HG02759 (cell line): ENCODE data around the gene ZBTB4.

Experiments used
- ATAC-seq: cut with Tn5 transposase; IDR thresholded peaks from one replicate; pipeline ENCODE4 v1.9.1; 2021; ENCODE audit warnings: mild to moderate bottlenecking, moderate library complexity; ENCODE audit not compliant: unreplicated experiment

ZBTB4 gene

DNA sequence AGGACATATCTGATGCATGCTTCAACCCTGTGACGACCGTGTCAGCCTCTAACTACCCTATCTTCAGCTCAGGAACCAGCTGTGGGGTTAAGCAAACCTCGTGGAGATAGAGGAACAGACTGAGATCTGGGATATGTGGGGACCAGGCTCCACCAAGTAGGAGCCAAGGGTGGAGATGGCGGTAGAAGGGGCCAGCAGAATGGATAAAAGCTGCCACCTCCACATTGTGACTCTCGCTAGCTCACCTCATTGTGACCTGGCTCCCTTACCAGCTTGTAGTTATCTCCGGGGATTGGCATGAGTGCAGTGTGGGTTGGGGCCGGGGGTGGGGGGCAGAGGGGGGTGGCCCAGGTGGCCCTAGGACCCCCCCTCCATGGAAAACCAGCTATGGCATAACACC, 54.1 kb downstream of the ZBTB4 start, which contains the start of gene SPEM2:
Gene SPEM2 (plus strand): TSS at position 301 of the 400 bp plus-strand sequence. CDS start 73 bp downstream, at position 374.
- ATAC-seq = no peak

DNA sequence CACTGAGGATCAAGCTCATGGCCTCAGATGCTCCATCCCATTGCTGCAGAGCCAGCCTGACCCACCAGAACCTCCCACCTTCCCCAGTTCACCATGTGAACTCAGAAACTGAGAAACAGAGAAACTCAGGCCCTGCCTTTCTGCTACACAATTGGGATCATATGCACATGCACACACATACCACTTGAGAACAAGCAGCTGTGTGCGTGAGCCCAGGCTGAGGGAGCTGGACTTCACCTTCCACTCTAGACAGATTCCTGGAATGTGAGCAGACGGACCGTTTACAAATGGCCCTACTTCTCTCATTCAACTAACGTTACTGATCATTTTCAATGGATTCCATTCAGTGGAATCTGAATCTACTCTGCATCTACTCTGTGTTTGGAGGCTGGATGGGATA, 55.8 kb downstream of the ZBTB4 start:
- ATAC-seq = no peak

DNA sequence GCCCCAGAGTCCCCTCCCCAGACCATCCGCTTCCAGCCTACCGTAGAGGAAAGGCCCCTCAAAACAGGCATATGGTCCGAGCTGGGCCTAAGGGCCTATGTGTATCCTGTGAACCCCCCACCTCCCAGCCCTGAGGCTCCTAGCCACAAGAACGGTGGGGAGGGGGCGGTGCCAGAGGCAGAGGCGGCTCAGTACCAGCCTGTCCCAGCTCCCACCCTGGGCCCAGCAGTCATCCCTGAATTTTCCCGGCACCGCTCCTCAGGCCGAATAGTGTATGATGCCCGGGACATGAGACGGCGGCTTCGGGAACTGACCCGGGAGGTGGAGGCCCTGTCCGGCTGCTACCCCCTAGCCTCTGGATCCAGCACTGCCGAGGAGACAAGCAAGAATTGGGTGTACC, 58.2 kb downstream of the ZBTB4 start:
- no peak for ATAC-seq

DNA sequence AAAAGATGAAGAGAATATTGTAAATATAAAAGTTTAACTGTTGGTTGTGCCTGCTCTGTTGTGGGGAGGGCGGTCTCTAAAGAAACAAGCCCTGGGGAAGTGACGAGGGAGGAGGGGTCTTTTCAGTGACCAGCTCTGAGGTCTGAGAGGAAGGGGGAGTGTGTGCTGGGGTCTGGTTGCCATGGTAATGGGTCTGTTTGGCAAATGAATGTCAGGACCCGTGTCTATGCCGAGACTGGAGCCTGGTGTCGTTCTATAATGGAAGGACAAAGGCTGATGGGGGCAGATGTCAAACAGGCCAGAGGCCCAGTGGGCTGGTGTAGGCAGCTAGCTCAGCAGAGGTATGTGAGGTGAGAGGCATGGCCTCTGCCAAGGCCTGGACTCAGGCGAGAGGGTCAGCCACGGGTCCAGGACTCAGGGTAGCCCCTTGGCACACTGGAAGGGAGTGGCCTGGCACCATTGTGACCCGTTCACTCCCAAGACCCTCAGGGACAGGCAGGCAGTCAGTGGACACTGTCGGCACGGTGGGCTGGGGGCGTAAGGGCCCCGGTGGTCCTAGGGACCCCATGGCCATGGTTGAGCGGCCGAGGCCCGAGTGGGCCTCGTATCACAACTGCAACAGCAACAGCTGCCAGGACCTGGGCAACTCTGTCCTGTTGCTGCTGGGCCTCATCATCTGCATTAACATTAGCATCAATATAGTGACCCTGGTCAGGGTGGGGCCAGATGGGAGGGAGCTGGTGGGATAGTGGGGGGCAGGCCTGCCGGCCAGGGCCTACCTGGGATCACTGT, 59.4 kb downstream of the ZBTB4 start, which contains the start of gene SPEM1:
Gene SPEM1 (plus strand): TSS at position 506 of the 792 bp plus-strand sequence. CDS start 61 bp downstream, at position 567.
- no peak for ATAC-seq

DNA sequence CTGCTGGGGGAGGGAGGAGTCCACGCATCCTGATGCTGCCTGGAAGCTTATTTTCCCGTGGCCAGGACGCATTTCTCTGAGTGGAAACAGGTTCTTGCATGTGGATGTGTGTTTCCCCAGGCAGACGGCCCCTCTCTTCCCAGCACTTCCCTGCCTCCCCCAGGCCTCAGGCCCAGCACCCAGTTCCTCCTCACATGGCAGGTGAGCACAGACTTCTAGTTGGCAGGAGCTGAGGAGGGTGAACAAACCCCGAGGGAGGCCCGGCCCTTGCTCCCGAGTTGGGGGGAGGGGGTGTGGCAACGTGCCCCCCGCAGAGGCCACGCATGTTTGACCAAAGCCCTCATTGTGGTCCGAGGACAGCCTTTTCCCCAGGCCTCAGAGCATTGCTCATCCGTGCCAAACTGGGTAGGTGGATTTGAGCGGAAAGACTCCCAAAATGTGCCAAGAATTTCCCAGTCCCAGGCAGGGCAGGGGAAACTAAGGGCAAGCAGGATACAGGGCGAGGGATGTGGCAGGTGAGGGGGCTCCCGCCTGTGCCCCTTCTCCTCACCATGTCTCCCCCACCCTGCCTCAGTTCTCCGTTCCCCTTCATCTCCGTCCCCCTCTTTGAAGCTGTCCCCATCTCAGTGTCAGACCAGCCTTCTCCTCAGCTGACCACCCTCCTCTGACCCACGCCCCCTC, 60.8 kb downstream of the ZBTB4 start:
- ATAC-seq = no peak

DNA sequence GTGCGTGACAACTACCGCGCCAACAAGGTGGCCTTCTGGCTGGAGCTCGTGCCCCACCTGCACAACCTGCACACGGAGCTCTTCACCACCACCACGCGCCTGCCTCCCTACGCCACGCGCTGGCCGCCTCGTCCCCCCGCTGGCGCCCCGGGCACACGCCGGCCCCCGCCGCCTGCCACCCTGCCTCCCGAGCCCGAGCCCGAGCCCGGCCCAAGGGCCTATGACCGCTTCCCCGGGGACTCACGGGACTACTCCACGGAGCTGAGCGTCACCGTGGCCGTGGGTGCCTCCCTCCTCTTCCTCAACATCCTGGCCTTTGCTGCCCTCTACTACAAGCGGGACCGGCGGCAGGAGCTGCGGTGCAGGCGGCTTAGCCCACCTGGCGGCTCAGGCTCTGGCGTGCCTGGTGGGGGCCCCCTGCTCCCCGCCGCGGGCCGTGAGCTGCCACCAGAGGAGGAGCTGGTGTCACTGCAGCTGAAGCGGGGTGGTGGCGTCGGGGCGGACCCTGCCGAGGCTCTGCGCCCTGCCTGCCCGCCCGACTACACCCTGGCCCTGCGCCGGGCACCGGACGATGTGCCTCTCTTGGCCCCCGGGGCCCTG, 62.3 kb downstream of the ZBTB4 start:
- ATAC-seq = no peak

DNA sequence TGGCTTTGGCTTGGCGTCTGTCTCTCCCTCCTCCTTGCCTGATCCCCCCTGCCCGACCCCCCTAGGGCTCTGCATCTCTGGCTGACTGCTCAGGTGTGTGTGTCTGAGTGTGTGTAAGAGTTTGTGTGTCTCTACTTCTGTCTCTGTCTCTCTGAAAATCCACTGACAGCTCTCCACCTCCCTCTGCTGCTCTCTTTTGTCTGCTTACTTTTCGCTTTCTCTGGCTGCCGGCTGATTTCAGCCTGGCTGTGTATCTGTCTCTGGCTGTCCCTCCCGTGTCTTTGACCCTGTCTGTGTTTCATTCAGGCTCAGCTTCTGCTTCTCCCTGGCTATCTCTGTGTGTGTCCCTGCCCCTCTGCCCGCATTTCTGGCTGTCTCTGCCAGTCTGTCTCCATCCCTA, 63.1 kb downstream of the ZBTB4 start:
- no peak for ATAC-seq

DNA sequence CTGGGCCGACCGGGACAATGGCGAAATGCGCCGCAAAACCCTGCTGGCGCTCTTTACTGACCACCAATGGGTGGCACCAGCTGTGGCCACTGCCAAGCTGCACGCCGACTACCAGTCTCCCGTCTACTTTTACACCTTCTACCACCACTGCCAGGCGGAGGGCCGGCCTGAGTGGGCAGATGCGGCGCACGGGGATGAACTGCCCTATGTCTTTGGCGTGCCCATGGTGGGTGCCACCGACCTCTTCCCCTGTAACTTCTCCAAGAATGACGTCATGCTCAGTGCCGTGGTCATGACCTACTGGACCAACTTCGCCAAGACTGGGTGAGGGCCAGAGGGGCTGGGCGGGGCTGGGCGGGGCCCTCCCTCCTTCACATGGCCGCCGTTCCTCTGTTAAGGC, 63.6 kb downstream of the ZBTB4 start:
- ATAC-seq = no peak

DNA sequence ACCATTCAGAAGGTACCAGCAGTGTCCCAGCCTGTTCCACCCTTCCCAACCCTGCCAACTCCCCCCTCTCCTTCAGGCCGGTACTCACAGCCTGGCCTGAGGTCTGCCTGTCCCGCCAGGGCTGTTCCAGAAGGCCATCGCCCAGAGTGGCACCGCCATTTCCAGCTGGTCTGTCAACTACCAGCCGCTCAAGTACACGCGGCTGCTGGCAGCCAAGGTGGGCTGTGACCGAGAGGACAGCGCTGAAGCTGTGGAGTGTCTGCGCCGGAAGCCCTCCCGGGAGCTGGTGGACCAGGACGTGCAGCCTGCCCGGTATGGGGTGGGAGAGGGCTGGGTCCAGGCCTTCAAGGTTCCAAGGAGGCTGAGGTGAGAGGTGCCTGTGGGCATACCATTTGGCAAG, 64.6 kb downstream of the ZBTB4 start:
- ATAC-seq = no peak

DNA sequence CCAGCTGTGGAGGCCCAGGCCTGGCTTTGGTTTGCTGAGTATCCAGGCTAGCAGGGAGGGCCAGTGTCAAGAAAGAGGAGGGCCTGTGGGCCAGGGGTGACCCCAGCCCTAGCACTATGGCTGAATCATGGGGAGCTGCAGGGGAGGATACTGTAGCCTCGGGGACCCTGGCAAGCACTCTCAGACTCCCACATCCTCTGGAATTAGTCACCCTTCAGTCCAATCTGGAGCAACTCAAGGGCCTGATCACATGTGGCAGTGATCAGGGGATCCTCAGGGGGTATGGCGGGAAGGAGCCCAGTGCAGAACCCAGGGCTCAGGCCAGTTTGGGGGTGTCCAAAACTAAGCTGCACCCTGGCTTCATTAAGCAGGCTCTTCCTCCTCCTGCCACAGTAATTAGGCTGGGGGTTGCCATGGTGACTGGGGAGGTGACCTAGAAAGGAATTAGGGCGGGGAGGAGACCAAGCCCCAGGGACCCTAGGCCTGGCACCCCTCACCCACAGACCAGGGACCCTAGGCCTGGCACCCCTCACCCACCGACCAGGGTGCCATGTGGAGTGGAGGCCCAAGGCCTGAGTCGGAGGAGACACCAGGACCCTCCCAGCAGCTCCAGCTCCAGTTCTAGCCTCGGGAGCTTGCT, 66.0 kb downstream of the ZBTB4 start:
- ATAC-seq = no peak

DNA sequence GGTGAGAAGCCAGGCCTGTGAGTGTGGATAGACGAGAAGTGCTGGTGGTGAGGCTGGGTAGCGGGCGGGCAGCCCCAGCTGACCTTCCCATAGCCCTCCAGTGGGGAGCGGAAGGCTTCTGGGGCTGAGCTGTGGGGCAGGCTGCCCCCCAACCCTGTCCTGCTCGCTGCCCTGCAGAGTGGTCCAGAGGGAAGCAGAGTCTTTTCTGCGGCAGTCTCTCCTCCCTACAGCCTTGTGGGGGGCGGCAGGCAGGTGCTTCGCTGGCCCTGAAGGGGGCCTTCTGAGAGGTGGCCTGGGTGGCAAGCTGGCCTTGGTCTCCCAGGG, 68.0 kb downstream of the ZBTB4 start:
- ATAC-seq = no peak

DNA sequence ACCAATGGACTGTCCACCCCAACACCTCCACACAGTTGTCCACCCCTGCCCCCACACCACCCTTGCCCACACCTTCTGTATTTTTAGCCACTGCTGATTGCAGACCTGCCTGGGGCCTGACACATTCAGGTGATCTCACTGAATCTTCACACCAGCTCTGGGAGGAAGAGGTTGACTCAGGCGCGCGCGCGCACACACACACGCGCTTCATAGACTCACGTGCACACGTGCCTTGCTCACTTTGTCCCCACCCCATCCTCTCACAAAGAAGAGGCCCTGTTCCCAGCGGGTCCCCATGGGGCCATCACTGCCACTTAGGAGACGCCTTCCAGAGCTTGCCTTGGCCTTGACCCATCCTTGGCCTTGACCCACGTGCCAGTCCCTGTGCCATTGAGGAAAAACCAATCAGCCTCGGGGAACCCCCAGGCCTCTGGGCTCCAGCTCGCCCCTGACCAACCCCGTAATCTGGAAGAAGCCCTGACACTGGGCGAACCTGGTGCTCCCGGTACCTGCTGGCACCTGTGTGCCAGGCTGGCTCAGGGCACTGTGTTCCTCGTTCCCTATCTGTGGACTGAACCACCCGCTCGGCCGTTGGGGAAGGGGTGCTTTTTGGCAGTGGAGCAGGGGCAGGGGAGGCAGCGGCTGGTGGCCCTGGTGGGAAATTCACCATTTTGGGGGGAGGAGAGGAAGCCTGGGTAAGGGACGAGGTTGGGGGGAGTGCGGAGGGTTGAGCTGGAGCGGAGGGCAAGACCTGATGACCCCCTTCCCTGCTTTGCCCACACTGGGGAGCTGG, 68.6 kb downstream of the ZBTB4 start:
- no peak for ATAC-seq

DNA sequence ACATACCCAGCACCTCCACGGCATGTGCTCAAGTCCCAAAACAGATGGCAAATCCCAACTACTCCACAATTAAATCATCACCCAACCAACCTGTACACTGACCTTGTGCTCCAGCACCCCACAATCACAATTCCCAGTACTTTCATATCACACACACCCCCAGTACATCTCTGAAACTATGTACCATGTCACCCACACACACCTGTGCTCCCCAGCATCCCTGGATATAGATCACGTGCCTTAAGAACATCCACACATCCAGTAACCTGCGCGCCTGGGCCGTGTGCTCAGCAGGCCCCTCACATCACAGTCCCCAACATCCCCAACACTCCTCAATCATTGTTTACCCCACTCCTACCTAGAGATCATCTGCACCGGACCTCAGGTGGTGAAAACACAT, 69.7 kb downstream of the ZBTB4 start:
- ATAC-seq = no peak
